ENCODE data around the gene TNS2.

The TNS2 gene

GRCh38 chr12:53067993-53068770, 18.3 kb downstream of the TNS2 start:
- TF ChIP-seq CTCF (IDR thresholded peaks at IDR 0.05; ENCODE audit: borderline replicate concordance, insufficient read depth, low read depth, low read length), result no peak
- H3K4me3 ChIP-seq (ENCODE audit: low read depth, low read length), result no peak overlapping the region

GRCh38 chr12:53068811-53069585, 19.1 kb downstream of the TNS2 start:
- TF ChIP-seq CTCF (IDR thresholded peaks at IDR 0.05; ENCODE audit: borderline replicate concordance, insufficient read depth, low read depth, low read length), result no peak
- H3K4me3 ChIP-seq (ENCODE audit: low read depth, low read length), result no peak overlapping the region

- H3K4me3 ChIP-seq (ENCODE audit: low read depth, low read length), result no peak overlapping the region
- no peak for TF ChIP-seq CTCF (IDR thresholded peaks at IDR 0.05; ENCODE audit: borderline replicate concordance, insufficient read depth, low read depth, low read length)
Observed at GRCh38 chr12:53069621-53070410, 20.0 kb downstream of the TNS2 start.

GRCh38 chr12:53070877-53071492, 21.1 kb downstream of the TNS2 start:
- H3K4me3 ChIP-seq (ENCODE audit: low read depth, low read length), result no peak overlapping the region
- TF ChIP-seq CTCF (IDR thresholded peaks at IDR 0.05; ENCODE audit: borderline replicate concordance, insufficient read depth, low read depth, low read length), result no peak

- H3K4me3 ChIP-seq (ENCODE audit: low read depth, low read length), result no peak overlapping the region
- no peak for TF ChIP-seq CTCF (IDR thresholded peaks at IDR 0.05; ENCODE audit: borderline replicate concordance, insufficient read depth, low read depth, low read length)
Observed at GRCh38 chr12:53071591-53072551, 22.0 kb downstream of the TNS2 start.

GRCh38 chr12:53073881-53074280, 24.0 kb downstream of the TNS2 start:
- no peak for TF ChIP-seq CTCF (IDR thresholded peaks at IDR 0.05; ENCODE audit: borderline replicate concordance, insufficient read depth, low read depth, low read length)
- H3K4me3 ChIP-seq (ENCODE audit: low read depth, low read length), result no peak overlapping the region

Measured in GM12875 (cell line).